Measurements from ENCODE around the gene AKNA.
A peak's percentile ranks its signal among the peaks of the same experiment; 100 is the strongest.
"Not testable (repeated sequence)": the region's sequence is repeated elsewhere in the genome, so short reads cannot be mapped to it uniquely, and the experiment has no call there.

AKNA gene

DNA sequence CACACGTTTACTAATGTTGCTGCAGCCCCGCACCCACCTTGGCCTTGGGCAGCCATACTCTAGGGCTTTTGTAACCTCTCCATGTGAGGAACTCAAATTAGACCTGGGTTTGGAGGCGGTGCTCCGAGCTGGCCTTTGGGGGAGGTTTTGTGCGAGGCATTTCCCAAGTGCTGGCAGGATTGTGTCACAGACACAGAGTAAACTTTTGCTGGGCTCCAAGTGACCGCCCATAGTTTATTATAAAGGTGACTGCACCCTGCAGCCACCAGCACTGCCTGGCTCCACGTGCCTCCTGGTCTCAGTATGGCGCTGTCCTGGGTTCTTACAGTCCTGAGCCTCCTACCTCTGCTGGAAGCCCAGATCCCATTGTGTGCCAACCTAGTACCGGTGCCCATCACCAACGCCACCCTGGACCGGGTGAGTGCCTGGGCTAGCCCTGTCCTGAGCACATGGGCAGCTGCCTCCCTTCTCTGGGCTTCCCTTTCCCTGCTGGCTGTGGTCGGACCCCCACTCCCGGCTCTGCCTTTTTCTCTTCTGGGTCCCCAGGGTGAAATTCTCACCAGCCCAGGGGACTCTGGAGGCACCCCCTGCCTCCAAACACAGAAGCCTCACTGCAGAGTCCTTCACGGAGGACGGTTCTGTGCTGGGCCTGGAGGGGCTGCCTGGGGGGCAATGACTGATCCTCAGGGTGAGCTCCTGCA lies 64.8 kb downstream of the AKNA start, which contains the start of gene ORM1:
TSS of gene ORM1 (plus strand) at position 268 of the 701 bp plus-strand sequence. CDS start at position 304, 36 bp downstream.
- DNase-seq (ENCODE audit: low spot score), result not testable (repeated sequence)

- not testable (repeated sequence) for DNase-seq (ENCODE audit: low spot score)
These were observed 65.5 kb downstream of the AKNA start for GRCh38 chr9:114322160-114322818.

GRCh38 chr9:114321759-114322158 lies 66.0 kb downstream of the AKNA start:
- DNase-seq (ENCODE audit: low spot score), result no peak

- not testable (repeated sequence) for DNase-seq (ENCODE audit: low spot score)
These were observed 67.1 kb downstream of the AKNA start for GRCh38 chr9:114320710-114321109.

- DNase-seq (ENCODE audit: low spot score), result no peak
These were observed 68.6 kb downstream of the AKNA start for GRCh38 chr9:114319147-114319546.

DNA sequence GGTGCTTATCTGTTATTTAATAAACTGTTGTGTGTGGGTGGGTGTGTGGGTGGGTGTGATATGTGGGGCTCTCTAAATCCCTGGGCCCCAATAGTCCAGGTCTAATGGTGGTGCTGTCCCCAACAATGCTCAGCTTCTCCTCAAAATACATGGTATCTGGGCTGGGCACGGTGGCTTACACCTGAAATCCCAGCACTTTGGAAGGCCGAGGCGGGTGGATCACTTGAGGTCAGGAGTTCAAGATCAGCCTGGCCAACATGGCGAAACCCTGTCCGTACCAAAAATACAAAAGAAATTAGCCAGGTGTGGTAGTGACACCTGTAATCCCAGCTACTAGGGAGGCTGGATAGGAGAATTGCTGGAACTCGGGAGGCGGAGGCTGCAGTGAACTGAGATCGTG lies 69.4 kb downstream of the AKNA start:
- no peak for DNase-seq (ENCODE audit: low spot score)

DNA sequence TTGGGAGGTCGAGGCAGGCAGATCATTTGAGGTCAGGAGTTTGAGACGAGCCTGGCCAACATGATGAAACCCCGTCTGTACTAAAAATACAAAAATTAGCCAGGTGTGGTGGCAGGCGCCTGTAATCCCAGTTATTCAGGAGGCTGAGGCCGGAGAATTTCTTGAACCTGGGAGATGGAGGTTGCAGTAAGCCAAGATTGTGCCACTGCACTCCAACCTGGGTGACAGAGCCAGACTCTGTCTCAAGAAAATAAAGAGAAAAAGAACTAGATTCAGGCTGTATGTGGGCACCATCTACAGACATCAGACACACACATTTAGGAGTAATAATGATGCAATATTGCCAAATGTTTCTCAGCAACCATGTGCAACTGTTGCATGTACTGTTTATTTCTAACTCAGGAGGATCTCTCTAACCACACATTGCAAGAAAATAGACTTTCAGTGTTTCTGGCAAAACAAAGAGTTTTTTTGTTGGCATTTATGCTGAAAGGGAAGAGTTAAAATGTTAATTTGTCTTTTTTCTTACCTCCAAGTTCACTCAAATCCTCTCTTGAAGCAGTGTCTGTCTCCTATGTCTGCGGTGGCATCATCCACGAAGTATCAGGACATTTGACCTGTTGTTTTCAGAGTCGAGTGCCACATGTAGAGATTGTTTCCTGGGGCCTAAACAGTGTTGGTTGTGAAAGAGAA lies 70.0 kb downstream of the AKNA start:
- no peak for DNase-seq (ENCODE audit: low spot score)

DNA sequence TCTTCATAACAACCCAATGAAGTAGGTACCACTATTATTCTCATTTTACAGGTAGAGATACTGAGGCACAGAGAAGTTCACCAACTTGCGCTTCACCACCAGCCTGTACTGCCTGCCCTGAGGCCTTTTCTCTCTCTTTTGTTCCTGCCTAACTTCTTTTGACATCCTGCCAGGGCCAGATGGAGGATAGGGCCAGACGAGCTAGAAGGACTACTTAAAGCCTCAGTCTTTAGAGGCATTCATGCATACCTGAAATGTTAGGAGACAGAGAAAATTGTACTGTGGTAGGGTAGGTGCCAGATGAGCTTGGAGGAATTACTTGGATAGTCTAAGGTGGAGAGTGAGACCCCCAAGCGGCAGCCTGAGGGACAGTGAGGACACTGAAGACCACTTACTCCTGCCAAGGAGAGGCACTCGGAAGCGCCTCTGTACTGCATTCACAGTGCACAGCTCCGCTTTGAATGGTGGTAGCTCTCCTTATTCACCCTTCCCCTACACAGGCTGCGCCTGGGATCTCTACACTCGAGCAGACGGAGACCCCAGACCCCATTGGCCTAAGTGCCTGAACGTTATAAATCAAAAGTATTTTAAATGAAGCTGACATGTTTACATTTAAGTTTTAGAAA lies 71.1 kb downstream of the AKNA start:
- peak; percentile 57 for DNase-seq (ENCODE audit: low spot score)

GRCh38 chr9:114315723-114316363 lies 71.9 kb downstream of the AKNA start:
- DNase-seq (ENCODE audit: low spot score), result no peak

- no peak for DNase-seq (ENCODE audit: low spot score)
These were observed 72.7 kb downstream of the AKNA start for GRCh38 chr9:114314881-114315722.

- no peak for DNase-seq (ENCODE audit: low spot score)
These were observed 73.4 kb downstream of the AKNA start for GRCh38 chr9:114314256-114314867.

DNA sequence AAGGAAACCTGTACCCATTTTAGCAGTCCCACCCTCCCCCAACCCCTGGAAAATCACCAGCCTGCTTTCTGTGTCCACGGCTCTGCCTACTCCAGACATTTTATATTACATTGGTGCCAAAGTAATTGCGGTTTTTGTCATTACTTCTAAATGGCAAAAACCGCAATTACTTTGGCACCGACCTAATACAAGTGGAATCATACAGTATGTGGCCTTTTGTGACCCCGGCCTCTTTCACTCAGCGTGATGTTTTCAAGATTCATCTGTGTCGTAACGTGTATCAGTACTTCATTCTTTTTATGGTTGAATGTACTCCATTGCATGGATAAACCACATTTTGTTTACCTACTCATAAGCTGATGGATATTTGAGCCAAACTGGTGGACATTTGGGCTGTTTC lies 74.6 kb downstream of the AKNA start:
- no peak for DNase-seq (ENCODE audit: low spot score)

- no peak for DNase-seq (ENCODE audit: low spot score)
These were observed 75.3 kb downstream of the AKNA start for GRCh38 chr9:114312513-114312875.

DNA sequence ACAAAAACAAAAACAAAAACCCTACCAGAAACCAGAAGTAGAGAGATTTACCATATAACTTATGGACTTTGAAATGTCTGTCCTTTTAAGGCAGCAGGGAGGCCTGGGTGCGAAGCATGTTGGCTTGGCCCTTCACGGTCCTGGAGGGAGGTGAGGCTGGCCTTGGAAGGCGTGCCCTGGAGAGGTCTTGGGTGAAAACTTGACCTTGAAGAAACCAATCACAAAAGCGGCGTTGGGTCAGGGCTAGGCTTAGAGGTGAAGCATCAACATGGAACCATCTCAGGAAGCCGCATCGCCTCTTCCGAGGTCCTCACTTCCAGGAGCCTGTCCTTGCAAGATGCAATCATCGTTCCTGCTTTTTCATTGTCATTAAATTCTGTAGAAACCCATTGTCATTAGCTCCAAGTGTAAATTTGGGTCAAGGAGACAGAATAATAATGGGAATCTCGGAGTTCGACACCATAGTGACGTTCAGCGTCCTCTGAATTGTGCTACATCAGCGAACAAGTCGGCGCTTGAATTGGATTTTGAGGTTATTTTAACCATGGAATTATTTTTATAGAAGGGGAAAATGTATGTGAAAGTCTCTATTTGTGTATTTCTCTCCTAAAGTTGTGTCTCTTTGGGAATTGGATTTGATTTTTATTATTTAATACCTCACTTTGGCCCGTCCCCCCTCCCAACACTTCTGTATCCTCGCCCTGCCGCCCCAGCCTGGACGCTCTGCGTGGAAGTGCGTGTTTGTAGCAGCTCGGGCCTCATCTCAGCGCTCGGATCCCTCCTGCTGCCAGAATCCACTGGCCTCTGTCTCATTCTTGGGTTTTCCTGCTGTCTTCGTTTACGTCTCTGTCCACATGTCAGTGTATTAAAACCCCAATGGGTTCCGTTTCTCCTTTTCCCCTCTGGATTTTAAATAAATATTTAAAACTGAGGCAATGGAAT lies 75.9 kb downstream of the AKNA start:
- DNase-seq (ENCODE audit: low spot score), result no peak

GRCh38 chr9:114310471-114311450 lies 77.0 kb downstream of the AKNA start:
- DNase-seq (ENCODE audit: low spot score), result no peak

DNA sequence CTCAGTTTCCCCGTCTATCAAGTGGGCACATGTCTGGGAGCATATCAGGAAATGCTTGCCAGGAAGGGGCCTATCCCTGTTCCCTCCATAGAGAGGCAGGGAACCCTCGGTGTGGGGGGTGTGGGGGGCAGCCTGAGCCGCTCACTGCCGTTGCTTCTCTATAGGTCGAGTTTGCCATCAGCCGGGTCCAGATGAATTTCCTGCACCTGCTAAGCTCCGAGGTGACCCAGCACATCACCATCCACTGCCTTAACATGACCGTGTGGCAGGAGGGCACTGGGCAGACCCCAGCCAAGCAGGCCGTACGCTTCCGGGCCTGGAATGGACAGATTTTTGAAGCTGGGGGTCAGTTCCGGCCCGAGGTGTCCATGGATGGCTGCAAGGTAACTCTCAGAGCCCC lies 78.7 kb downstream of the AKNA start:
- DNase-seq (ENCODE audit: low spot score), result no peak

DNA sequence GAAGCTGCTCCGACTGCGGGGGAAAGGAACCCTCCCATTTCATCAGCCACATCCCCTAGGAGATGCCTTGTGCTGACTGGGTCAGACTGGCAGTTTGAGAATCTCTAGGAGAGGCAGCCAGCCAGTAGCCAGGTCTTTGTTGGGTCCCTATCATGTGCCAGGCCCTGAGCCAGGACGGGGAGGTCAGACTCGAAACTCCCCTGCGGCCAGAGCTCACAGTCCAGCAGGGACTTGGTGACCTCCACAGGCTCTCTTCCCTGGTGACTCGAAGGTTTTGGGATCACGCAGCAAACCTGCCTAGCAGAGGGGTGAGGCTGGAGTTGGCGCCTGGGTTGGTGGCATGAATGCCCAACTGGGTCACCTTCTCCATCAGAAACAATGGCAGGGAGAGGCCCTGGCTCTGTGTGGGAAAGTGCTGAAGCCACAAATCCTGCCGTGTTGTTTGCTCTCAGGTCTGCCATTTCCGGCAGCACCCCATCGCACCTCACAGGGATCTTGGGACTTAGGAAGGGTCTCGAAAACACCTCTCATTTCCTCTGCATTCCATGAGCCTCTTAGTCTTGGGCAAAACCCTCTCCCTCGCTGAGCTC lies 79.3 kb downstream of the AKNA start:
- no peak for DNase-seq (ENCODE audit: low spot score)

DNA sequence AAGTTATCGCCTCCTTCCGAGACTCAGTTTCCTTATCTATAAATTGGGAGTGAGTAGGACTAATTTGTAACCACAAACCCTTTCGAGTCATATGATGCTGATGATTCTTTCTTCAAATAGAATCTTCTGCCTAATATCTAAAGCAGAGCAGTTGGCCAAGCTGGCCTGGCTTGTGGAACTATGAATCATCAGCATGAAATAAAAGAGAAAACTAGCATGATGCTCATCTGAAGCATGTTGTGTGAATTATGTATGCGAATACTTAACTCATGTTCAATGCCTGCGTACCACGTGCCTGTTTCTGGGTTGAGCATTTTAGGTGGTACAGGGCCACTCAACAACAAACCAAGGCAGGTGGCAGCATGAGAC lies 79.9 kb downstream of the AKNA start:
- DNase-seq (ENCODE audit: low spot score), result no peak

All from D341Med (cell line).